Glutamatergic neuron (in vitro differentiated cells): ENCODE results near the gene CEP128. TPM values are rescaled to one million over a fixed set of nuclear protein-coding genes. Genes with fewer than 3 reads are reported as not detected.
A peak's percentile ranks its signal among the peaks of the same experiment; 100 is the strongest.

ENCODE experiments used
- DNase-seq: peaks from one replicate; pipeline ENCODE4 v3.0.0; 2022
- H3K27ac Mint-ChIP-seq: one replicate; pipeline ENCODE4 v1.8.0; 2020; ENCODE audit warnings: mild to moderate bottlenecking, mixed read lengths, inconsistent platforms; ENCODE audit not compliant: unreplicated experiment
- H3K27me3 Mint-ChIP-seq: one replicate; pipeline ENCODE4 v1.8.0; 2020; ENCODE audit warnings: mild to moderate bottlenecking, moderate library complexity, mixed read lengths, inconsistent platforms; ENCODE audit not compliant: unreplicated experiment
- H3K36me3 Mint-ChIP-seq: one replicate; pipeline ENCODE4 v1.8.0; 2020; ENCODE audit warnings: mild to moderate bottlenecking, mixed read lengths, inconsistent platforms; ENCODE audit not compliant: unreplicated experiment
- H3K4me1 Mint-ChIP-seq: one replicate; pipeline ENCODE4 v1.8.0; 2020; ENCODE audit warnings: mild to moderate bottlenecking, low read depth, mixed read lengths, inconsistent platforms; ENCODE audit not compliant: unreplicated experiment
- H3K4me3 Mint-ChIP-seq: one replicate; pipeline ENCODE4 v1.8.0; 2020; ENCODE audit warnings: mild to moderate bottlenecking, mixed read lengths, inconsistent platforms; ENCODE audit not compliant: unreplicated experiment
- H3K9me3 Mint-ChIP-seq: one replicate; pipeline ENCODE4 v1.8.0; 2020; ENCODE audit warnings: mild to moderate bottlenecking, moderate library complexity, mixed read lengths, inconsistent platforms; ENCODE audit not compliant: unreplicated experiment
- total RNA-seq: library from RNA; stranded (reverse); fragmentation: NEBNext Ultra II Directional; extraction: Animal tissue kit (Norgen Biotek cat#: 25700); gene quantifications from one replicate; pipeline ENCODE4 v1.2.1, GENCODE V29; 2021; ENCODE audit not compliant: unreplicated experiment
- TF ChIP-seq, protein P1 (sequence below): fragments of 200-600 bp; sonication (generic); IDR thresholded peaks from one replicate; pipeline ENCODE4 v1.5.0; 2021; ENCODE audit not compliant: partially characterized antibody, unreplicated experiment

Gene CEP128
- total RNA-seq, 1 donor from 2014 or later = 38.5 TPM

GRCh38 chr14:80958939-80959338 is 17.4 kb upstream of the CEP128 start:
- no peak overlapping the region for H3K4me3 Mint-ChIP-seq
- DNase-seq = no peak
- no peak overlapping the region for H3K27ac Mint-ChIP-seq
- TF ChIP-seq, protein P1, sequence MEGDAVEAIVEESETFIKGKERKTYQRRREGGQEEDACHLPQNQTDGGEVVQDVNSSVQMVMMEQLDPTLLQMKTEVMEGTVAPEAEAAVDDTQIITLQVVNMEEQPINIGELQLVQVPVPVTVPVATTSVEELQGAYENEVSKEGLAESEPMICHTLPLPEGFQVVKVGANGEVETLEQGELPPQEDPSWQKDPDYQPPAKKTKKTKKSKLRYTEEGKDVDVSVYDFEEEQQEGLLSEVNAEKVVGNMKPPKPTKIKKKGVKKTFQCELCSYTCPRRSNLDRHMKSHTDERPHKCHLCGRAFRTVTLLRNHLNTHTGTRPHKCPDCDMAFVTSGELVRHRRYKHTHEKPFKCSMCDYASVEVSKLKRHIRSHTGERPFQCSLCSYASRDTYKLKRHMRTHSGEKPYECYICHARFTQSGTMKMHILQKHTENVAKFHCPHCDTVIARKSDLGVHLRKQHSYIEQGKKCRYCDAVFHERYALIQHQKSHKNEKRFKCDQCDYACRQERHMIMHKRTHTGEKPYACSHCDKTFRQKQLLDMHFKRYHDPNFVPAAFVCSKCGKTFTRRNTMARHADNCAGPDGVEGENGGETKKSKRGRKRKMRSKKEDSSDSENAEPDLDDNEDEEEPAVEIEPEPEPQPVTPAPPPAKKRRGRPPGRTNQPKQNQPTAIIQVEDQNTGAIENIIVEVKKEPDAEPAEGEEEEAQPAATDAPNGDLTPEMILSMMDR = no peak
- no peaks in the 10 kb centered on the region for H3K36me3 Mint-ChIP-seq
- H3K27me3 Mint-ChIP-seq = no peaks in the 10 kb centered on the region
- H3K9me3 Mint-ChIP-seq = peaks cover 3% of the 10 kb centered on the region
- H3K4me1 Mint-ChIP-seq = peaks cover 14% of the 10 kb centered on the region

- Mint-ChIP-seq H3K4me1 (peaks cover 14% of the 10 kb centered on the region), H3K4me3 (no peak overlapping the region), H3K27ac (no peak overlapping the region), H3K36me3 (no peaks in the 10 kb centered on the region), H3K27me3 (no peaks in the 10 kb centered on the region), H3K9me3 (peaks cover 3% of the 10 kb centered on the region)
- no peak for DNase-seq
- TF ChIP-seq, protein P1 = no peak
These were observed 16.7 kb upstream of the CEP128 start for GRCh38 chr14:80958226-80958625.

- Mint-ChIP-seq H3K9me3 (peaks cover 3% of the 10 kb centered on the region), H3K27ac (no peak overlapping the region), H3K36me3 (no peaks in the 10 kb centered on the region), H3K4me1 (peaks cover 14% of the 10 kb centered on the region), H3K27me3 (no peaks in the 10 kb centered on the region), H3K4me3 (no peak overlapping the region)
- no peak for DNase-seq
- TF ChIP-seq, protein P1 = no peak
These were observed 16.1 kb upstream of the CEP128 start for GRCh38 chr14:80957613-80958012.

DNA sequence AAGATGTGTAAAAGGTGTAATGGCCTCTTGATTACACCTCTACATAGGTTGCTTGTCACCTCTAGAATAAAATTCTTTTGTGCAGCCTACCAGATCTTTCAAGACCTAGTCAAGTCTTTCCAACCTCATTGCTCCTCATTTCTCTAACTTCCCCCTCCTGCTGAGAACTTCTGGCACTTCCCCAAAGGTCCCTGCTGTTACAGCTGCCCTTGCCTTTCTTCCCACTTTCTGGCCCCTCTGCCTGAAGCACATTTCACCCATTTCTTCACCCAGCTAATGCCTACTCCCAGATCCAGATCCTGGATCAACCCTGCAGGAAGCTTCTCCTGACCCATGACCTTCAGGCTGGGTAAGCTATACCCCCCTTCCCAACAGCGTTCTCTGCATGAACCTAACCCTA is 15.4 kb upstream of the CEP128 start:
- peak overlapping the region; percentile 23 for H3K27ac Mint-ChIP-seq
- H3K27me3 Mint-ChIP-seq = no peaks in the 10 kb centered on the region
- DNase-seq = no peak
- TF ChIP-seq, protein P1 = no peak
- H3K4me1 Mint-ChIP-seq = peaks cover 14% of the 10 kb centered on the region
- H3K36me3 Mint-ChIP-seq = no peaks in the 10 kb centered on the region
- H3K4me3 Mint-ChIP-seq = no peak overlapping the region
- peaks cover 3% of the 10 kb centered on the region for H3K9me3 Mint-ChIP-seq

DNA sequence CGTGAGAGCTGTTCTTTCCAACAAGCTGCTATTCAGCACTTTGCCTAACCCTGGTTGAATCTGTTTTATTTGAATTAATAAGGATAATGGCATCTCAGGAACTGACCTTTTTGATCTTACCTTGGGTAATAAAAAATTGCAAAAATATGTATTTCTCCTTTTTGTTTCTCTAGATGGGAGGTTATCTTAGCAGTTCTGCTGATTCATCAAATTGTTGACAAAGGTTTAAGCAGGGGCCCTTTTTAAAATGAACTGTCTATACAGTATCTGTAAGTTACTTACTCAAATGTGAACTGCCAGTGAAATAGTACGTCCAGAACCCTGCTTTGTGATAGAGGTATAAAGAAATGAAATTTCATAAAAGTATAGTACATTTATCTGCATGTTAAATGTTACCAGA is 14.6 kb upstream of the CEP128 start:
- Mint-ChIP-seq H3K4me3 (peak overlapping the region; percentile 60), H3K27ac (no peak overlapping the region), H3K36me3 (no peaks in the 10 kb centered on the region), H3K9me3 (peaks cover 3% of the 10 kb centered on the region), H3K4me1 (peaks cover 14% of the 10 kb centered on the region), H3K27me3 (no peaks in the 10 kb centered on the region)
- TF ChIP-seq, protein P1 = no peak
- DNase-seq = no peak
